GM23248 (cell line): ENCODE measurements around the gene CLK1.

ENCODE experiments used
- EZH2 ChIP-seq: fragments of 200-600 bp; sonication (generic); IDR thresholded peaks from 2 replicates; pipeline ENCODE4 v1.6.1; 2018; ENCODE audit warnings: antibody characterized with exemption, mild to moderate bottlenecking; ENCODE audit not compliant: insufficient read depth, poor library complexity, severe bottlenecking
- EZH2phosphoT487 ChIP-seq: fragments of 200-600 bp; sonication (generic); IDR thresholded peaks from 2 replicates; pipeline ENCODE4 v1.6.1; 2018; ENCODE audit warnings: antibody characterized with exemption, moderate library complexity, mild to moderate bottlenecking, low read depth; ENCODE audit not compliant: insufficient read depth

DNA sequence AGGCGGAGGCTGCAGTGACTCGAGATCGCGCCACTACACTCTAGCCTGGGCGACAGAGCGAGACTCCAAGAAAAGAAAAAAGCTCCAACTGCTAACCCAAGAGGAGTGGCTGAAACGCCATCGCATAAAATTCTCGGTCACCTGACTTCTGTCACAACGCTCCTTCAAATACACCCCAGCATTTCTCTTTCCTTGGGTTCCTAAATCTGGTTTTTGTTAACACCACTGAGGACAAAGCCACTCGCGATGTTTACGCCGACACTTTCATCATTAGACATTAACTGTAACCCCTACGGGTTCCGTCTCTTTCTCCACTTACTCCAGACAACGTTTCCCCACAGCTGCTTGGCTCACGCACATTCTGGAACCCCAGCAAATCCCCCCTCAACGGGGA, 679 bp downstream of the CLK1 start:
- no peak for TF ChIP-seq EZH2
- no peak for TF ChIP-seq EZH2phosphoT487
